Activated effector memory CD4-positive, alpha-beta T cell treated with Interleukin-2 at 50 U/mL for 16 hours (primary cell): ENCODE results near the gene RNF121.

Source experiments
- DNase-seq: peaks from one replicate; pipeline ENCODE4 v3.0.0-alpha.2; 2020

Gene RNF121

DNA sequence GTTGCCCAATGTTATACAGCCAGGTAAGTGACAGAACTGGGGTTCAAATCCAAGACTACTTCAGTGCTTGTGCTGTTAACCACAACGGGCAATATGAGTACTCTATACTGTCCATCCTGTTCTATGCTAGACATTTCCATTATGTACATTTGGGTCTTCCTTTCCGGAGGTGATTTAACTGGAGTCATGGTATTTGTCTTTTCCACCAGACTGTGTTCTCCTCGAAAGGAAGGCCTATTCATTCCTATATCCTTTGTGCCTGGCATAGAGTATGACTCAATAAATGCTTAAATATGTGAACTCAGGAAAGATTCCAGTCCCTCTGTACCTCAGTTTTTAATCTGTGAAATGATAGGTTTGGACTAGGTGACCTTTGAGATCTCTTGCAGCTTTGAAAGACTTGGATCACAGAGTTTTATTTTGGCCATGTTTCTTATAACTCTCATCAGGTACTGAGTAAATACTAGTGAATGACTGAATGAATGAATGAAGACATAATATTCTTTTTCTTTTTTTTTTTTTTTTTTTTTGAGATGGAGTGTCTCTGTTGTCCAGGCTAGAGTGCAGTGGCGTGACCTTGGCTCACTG lies 6.6 kb downstream of the RNF121 start:
- no peak for DNase-seq

DNA sequence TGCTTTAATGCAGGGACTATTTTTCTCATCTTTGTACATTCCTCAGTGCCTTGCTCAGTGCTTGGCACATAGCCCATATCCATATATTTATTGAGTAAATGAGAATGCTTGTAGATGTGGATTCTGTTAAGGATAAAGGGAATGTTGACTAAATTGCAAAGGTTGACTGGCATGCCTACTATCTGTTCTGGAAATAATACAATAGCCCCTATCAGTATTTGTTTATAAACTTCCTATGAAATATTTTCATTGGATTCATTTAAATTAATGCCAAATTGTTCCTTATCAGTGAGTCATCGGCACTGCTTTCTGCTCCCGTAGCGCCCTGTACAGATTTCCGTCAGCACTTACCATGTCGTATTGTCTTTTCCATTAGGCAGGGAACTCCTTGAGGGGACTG lies 8.0 kb downstream of the RNF121 start:
- no peak for DNase-seq

DNA sequence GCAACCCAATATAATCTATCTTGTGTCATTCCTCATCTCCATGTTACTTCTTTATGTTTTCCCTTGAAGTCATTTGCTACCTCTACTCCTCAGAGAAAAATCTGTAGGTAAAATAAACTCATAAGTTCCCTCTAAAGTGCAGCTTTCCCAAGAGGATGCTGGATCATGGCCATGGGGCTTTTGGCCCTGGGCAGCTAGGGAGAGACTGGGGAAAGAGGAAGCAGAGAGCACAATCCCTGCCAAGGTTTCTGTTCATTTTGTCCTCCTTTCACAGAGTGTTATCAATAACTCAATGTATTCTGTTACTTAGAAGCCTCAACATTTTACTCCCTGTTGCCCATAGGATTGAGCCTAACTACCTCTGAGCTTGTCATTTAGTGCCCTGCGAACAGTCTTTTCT lies 9.0 kb downstream of the RNF121 start:
- no peak for DNase-seq

DNA sequence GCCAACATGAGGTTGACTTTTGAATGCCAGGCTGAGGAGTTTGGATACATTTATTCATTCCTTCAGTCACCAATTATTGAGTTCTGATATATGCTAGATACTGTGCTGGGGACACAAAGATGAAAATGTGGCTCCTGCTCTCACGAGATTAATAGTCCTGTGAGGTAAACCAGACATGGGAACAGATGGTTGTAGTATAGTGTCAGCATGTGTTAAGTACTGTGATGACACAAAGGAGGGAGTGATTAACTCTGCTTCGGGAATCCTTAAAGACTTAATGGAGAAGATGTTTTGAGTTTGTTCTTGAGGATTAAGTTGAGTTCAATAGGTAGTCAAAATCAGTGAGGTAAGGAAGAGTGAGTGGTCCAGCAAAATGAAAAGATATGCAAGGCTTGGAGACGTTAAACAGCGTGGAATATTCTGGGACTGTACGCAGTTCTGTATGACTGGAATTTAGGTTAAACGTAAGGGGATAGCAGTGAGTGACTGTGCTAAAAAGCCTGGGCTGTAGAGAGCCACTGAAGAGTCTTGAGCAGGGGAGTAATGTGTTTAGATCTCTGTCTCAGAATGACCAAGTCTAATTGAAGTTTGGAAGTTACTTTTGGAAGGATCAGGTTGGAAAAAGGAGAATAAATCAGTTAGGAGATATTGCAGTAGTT lies 11.8 kb downstream of the RNF121 start:
- DNase-seq: no peak

DNA sequence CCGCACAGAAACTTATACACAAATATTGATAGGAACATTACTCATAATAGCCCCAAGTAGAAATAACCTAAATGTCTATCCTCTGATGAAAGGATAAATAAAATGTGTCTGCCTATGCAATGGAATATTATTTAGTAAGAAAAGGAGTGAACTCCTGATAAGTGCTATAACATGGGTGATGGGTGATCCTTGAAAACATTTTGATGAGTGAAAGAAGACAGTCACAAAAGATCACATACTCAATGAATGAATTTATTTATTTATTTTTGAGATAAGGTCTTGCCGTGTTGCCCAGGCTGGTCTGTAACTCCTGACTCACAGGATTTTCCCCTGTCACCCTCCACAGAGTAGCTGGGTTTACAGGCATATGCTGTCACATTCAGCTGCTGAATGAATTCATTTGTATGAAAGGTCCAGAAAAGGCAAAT lies 17.3 kb downstream of the RNF121 start:
- no peak for DNase-seq

DNA sequence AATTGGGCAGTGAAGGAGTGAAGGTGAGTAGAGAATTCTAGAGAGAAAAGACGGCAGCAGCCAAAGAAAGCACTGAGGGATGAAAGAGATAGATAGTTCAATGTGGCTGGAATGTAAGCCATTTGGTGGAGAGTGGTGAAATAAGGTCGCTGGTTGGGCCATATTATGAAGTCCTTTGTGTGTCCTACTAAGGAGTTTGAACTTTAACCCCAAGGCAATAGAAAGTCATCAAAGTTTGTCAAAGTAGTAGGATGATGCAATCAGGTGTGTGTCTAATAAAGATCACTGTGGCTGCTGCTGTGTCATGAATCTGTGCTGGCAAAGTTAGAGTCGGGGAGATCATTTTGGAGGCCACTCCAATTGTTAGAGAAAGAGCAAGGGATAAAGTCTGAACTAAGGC lies 18.7 kb downstream of the RNF121 start:
- no peak for DNase-seq

DNA sequence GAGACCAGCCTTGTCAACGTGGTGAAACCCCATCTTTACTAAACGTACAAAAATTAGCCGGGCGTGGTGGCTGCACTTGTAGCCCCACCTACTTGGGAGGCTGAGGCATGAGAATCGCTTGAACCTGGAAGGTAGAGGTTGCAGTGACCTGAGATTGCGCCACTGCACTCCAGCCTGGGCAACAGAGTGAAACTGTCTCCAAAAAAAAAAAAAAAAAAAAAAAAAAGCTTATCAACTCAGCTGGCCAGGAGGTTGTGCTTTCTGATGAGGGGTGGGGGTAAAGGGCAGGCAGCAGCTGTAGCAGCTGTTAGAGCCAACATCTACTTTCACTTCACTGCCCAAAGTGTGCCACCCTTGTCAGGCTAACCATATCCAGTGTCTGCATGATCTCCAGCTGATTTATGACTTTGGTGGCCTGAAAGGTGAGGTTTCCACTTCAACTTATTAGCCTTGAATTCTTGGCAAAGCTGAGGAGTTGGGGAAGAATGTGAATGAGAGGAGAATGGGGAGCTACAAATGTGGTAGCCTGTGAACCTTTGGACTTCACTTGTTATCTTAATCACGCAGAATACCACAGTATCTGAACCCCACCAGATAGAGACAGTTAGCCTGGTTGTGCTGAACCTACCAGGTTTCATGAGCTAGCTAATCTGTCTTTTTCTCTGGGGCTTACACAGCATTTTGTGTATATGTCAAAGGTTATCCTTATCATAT lies 19.6 kb downstream of the RNF121 start:
- no peak for DNase-seq

DNA sequence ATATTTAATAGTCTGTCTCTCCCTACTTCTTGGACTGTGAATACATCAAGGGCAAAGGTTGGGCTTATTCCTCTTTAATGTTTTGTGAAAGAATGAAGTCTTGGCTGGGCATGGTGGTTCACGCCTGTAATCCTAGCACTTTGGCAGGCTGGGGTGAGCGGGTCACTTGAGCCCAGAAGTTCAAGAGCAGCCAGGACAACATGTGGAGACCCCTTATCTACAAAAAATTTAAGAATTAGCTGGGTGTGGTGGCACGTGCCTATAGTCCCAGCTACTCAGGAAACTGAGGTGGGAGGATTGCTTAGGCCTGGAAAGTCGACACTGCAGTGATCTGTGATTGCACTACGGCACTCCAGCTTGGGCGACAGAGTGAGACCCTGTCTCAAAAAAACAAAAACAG lies 20.2 kb downstream of the RNF121 start:
- no peak for DNase-seq

DNA sequence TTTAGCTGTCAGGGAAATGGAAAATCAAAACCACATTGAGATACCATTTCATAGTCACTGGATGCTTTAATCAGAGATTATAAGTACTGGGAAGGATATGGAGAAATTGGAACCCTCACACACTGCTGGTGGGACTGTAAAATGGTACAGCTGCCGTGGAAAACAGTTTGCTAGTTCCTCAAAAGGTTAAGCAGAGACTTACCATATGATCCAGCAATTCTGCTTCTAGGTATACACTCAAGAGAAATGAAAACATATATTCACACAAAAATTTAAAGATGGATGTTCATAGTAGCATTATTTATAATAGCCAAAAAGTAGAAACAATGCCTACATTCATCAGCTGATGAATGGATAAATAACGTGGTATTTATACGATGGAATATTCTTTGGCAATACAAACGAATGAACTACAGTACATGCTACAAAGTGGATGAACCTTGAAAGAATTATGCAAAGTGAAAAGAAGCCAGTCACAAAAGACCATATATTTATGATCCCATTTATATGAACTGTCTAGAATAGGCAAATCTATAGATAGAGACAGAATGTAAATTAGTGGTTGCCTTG lies 23.0 kb downstream of the RNF121 start:
- DNase-seq: no peak

DNA sequence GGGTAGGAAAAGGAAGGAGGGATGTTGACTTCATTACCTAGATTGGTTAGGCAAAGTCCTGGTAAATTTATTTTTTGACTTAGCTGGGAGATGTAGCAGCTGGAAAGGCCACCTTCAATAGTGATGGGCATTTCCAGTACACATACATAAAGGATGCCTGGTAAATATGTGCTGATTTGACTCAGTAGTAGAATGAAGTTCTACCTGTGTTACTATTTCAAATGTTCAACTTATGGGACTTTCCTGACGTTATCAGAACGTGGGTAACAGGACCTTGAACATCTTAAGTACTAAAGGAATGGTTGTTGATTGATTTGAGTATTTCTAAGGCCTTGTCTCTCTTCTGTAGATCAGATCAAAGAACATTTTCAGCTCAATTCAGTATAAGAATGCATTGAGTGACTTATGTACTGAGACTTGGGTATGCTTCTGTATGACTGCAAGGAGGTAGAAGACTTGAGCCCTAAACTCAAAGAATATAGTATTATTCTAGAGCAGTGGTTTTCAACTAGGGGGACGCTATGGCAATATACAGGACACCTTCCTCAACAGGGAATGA lies 27.1 kb downstream of the RNF121 start:
- DNase-seq: no peak

DNA sequence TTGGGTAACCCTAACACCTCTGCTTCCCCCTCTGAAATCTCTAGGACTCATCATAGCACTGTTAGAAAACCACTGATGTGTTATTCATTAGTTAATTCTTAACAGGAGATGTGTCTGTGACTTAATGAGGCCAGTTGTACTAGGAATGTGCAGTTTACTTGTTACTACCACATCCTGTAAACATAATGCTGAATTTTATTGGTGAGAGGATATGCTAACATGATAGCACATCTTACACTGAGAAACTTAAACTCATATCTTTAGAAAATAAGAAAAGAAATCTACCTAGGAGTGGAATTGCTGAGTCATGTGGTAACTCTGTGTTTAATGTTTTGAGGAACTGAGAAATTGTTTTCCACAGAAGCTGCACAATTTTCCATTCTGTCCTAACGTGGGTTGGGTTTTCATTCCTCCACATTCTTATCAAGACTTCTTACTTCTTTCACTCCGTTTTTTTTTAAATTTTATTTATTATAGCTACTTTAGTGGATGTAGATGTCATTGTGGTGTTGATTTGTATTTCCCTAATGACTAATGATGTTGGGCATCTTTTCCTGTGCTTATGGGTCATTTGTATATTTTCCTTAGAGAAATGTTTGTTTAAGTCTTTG lies 33.7 kb downstream of the RNF121 start:
- no peak for DNase-seq

DNA sequence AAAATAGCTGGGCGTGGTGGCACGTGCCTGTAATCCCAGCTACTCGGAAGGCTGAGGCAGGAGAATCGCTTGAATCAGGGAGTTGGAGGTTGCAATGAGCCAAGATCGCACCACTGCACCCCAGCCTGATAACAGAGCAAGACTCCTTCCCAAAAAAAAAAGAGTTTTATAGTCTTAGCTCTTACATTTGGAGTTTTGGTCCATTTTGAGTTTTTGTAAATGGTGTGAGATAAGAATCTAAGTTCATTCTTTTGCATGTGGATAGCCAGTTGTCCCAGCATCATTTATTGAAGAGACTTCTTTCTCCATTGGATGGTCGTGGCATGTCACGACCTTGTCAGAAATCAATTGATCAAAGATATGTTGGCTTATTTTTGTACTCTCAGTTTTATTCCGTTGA lies 34.6 kb downstream of the RNF121 start:
- no peak for DNase-seq

DNA sequence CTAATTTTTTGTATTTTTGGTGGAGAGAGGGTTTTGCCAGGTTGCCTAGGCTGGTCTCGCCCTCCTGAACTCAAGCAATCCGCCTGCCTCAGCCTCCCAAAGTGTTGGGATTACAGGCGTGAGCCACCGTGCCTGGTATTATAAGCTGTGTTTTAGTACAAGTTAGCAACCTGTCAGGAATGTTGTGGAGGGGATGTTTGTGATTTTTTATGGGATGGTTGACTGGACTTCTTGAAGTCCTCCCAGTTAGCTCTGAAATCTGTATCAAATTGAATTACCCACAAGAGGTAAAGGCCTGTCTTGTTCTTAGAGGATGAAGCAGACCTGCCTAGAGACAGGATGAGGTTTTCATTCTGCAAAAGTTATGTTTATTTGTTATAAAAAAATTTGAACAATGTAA lies 35.8 kb downstream of the RNF121 start:
- no peak for DNase-seq

DNA sequence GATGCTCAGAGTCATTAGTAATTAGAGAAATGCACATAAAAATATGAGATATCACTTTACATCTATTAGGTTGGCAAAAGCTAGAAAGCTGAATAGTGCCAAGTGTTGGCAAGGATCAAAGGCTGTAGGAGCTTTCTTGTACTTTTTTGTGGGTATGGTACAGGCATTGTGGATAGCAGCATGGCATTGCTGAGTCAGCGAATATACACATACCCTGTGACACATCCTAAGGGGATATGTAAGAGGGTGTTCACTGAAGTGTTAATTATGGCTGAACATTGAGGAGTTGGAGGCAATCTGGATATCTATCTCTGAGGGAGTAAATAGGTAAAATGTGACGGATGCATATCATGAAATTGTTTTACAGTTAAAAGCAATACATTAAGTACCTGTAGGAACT lies 42.8 kb downstream of the RNF121 start:
- no peak for DNase-seq

DNA sequence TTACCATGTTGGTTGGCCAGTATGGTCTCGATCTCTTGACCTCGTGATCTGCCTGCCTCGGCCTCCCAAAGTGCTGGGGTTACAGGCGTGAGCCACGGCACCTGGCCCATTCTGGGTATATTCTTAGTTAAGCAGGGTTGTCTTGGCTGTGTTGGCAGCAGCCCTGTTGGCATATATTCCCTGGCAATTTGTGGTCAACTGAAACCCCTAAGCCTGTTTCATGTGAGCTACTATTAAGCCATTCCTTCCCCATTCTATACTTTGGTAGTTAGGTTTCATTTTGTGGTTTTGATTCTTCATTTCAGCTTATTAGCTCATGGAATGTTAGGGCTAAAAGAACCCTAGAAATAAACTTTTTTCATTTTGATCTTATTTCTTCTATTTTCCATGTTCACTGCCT lies 47.7 kb downstream of the RNF121 start:
- DNase-seq: no peak

DNA sequence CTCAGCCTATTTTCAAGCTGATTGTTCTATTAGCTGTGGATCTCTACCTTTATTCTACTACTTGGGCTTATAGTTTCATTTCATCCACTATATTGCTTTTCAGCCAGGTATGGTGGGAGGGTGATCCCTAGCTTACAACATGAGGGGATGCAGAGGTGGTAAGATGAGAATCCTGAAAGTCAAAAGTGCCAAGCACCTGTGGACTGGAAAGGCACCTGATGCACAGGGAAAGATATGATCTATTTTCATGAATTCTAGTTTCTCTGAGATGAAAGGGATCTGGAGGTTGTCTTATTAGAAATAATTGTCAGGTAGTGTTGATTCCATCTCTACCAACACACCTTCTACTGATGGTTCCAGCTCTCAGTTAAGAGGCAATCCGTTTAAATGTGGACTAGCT lies 48.2 kb downstream of the RNF121 start:
- DNase-seq: no peak

DNA sequence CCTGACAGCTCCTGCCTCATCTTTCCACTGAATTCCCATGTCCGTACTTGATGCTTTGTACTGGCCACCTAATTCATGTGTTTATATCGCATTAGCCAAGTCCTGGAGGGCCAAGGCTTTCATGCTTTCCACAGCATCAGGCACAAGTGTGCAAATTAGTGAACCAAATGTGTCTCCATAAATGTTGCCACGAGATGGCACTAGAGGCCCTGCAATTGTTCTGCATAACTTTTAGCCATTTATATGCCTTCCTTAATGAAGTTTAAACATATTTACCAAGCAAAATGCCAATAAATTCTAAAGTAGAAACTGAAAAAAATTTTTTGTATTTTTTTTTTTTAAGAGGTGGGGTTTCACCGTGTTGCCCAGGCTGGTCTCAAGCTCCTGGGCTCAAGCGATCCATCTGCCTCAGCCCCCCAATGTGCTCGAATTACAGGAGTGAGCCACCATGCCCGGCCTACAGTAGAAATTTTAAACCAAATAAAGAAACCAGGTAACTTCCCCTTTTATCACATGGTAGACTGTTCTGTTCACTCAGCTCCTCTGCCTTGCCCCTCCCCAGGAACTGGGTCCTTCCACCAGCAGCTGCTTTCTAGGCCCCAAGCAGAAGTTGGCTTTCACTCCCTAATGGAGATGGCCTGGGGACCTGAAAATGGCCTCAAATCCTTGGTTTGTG lies 49.0 kb downstream of the RNF121 start:
- peak; percentile 12 for DNase-seq

DNA sequence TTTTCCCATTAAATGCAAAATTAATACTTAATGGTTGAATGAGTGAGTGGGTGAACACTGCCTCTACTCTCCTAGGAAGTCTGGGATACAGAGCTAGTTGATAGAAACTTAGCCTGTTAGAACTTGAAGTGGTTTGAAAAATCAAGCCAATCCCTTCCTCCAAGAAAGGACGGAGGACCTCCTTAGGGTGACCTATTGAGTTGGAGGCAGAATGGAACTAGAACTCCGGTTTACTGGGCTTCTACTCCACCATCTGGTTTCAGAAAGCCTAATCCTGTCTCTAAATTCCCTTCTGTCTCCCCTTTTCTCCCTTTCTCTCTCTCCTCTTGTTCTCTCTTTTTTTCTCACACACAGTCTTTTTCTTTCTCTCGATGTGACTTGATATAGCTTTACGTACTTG lies 50.2 kb downstream of the RNF121 start:
- no peak for DNase-seq

DNA sequence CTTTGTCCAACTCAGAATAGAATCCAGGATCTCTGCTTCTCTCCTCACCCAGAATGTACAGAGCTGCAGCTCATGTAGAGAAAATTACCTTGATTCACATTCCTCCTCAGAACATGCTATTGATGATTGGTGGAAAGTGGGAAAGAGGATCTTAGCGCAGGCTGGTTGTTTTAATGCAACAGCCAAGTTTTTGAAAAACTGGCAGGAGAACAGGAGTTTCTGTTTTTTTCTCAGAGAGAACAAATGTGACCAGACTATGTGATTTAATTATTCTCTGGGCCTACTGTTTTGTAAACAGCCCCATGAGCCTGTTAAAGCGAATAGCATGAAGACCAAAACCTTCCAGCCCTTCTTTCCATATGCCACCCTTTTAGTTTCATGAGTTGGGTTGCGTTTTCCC lies 50.8 kb downstream of the RNF121 start:
- DNase-seq: no peak

DNA sequence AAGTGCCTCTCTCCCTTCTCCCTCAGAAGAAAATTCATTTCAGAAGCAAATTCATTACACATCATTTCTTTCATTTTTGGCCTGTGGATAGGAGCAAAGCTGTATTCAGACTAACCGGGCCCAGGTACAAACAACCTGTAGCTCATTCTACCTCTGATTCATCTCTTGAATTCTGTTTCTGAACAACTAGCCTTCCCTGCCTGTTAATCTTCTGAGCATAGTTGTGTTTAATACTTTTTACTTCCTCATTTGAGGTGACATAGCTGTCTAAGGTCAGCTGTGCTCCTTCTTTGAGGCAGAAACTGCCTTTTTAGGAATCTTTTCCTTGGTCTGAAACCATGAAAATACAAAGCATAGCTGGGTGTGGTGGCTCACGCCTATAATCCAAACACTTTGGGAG lies 57.3 kb downstream of the RNF121 start:
- DNase-seq: no peak

DNA sequence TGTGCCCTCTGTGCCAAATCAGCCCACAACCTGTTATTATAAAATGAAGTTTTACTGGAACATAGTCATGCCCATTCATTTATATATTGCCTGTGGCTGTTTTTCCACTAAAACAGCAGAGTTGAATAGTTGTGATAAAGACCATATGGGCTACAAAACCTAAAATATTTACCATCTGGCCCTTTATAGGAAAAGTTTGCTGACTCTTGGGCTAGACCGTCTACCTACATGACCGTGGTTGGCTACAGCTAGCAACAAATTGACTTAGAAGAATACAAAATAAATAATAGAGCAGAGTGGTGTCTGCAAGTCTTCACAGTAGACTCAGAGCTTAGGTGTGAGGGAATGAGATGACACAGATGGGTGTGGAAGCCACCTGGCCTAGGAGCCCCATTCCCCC lies 58.7 kb downstream of the RNF121 start:
- DNase-seq: no peak

DNA sequence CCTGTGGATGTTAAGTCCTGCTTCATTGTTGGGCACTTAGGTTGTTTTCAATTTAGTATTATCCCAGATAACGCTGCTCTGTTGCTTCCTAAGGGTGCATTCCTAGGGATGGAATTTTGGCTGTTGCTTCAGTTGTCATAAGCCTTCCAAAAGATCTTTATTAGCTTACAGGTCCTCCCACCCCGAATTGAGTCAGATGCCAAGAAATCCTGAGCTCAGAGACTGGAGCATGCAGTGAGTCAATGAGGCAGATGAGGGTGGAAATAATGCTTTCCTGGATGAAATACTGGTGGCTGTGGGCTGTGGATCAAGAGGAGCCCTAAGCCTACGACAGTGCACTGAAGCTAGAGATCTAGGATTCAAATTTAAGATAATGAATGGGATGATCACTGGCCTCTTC lies 59.2 kb downstream of the RNF121 start:
- no peak for DNase-seq

DNA sequence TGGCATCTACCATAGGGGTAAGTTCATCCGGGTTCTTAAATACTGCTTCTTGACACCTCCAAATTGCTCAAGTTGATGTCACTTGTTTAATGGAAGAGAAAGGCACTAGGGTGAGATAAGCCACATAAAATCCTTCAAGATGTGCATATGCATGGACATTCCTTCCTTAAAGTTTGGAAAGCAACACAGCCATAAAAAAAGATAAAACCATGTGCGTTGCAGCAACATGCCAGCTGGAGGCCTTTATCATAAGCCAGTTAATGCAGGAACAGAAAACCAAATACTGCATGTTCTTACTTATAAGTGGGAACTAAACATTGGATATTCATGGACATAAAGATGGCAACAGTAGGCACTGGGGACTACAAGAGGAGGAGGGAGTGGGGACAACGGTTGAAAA lies 61.9 kb downstream of the RNF121 start:
- DNase-seq: no peak
